GM21528 (cell line): Measurements from ENCODE around the gene ASXL1.
"Not testable (repeated sequence)": the region's sequence is repeated elsewhere in the genome, so short reads cannot be mapped to it uniquely, and the experiment has no call there.

ENCODE experiments used
- ATAC-seq: cut with Tn5 transposase; IDR thresholded peaks from one replicate; pipeline ENCODE4 v1.9.1; 2021; ENCODE audit warnings: mild to moderate bottlenecking, moderate library complexity; ENCODE audit not compliant: unreplicated experiment, low FRiP score

The ASXL1 gene

GRCh38 chr20:32333988-32334885, 23.9 kb upstream of the ASXL1 start:
- ATAC-seq: peak; percentile 2

- ATAC-seq: no peak
These were observed 21.2 kb upstream of the ASXL1 start for GRCh38 chr20:32336918-32337347.

- no peak for ATAC-seq
These were observed 20.0 kb upstream of the ASXL1 start for GRCh38 chr20:32337937-32338661.

GRCh38 chr20:32338665-32339064, 19.5 kb upstream of the ASXL1 start:
- ATAC-seq: no peak

GRCh38 chr20:32339116-32339515, 19.0 kb upstream of the ASXL1 start:
- ATAC-seq: no peak

GRCh38 chr20:32341053-32341452, 17.1 kb upstream of the ASXL1 start:
- not testable (repeated sequence) for ATAC-seq

- ATAC-seq: no peak
These were observed 14.7 kb upstream of the ASXL1 start for GRCh38 chr20:32343439-32343838.

GRCh38 chr20:32344835-32345506, 13.2 kb upstream of the ASXL1 start:
- no peak for ATAC-seq

- ATAC-seq: no peak
These were observed 9.9 kb upstream of the ASXL1 start for GRCh38 chr20:32348207-32348606.

GRCh38 chr20:32350421-32350820, 7.7 kb upstream of the ASXL1 start:
- no peak for ATAC-seq

GRCh38 chr20:32352121-32352720, 5.9 kb upstream of the ASXL1 start:
- no peak for ATAC-seq

- ATAC-seq: no peak
These were observed 4.2 kb upstream of the ASXL1 start for GRCh38 chr20:32353848-32354496.

- no peak for ATAC-seq
These were observed 3.3 kb upstream of the ASXL1 start for GRCh38 chr20:32354592-32355416.

- ATAC-seq: no peak
These were observed 2.7 kb upstream of the ASXL1 start for GRCh38 chr20:32355417-32355841.

GRCh38 chr20:32355907-32356621, 2.1 kb upstream of the ASXL1 start:
- not testable (repeated sequence) for ATAC-seq

GRCh38 chr20:32356622-32357374, 1.3 kb upstream of the ASXL1 start:
- ATAC-seq: no peak

GRCh38 chr20:32357375-32357868, 709 bp upstream of the ASXL1 start:
- ATAC-seq: peak; percentile 8

- no peak for ATAC-seq
These were observed 426 bp downstream of the ASXL1 start for GRCh38 chr20:32358632-32358882.
